ENCODE measurements around the gene GOT1.

Gene GOT1

GRCh38 chr10:99433378-99434020 is 3.1 kb upstream of the GOT1 start:
- DNase-seq (ENCODE audit: low spot score) = no peak

GRCh38 chr10:99432881-99433280 is 2.5 kb upstream of the GOT1 start:
- DNase-seq (ENCODE audit: low spot score) = no peak

- no peak for DNase-seq (ENCODE audit: low spot score)
Measured at GRCh38 chr10:99432047-99432446, 1.6 kb upstream of the GOT1 start.

- DNase-seq (ENCODE audit: low spot score) = no peak
Measured at GRCh38 chr10:99431190-99431760, 851 bp upstream of the GOT1 start.

GRCh38 chr10:99430116-99430450 is 341 bp downstream of the GOT1 start:
- no peak for DNase-seq (ENCODE audit: low spot score)

- DNase-seq (ENCODE audit: low spot score) = no peak
Measured at GRCh38 chr10:99429517-99430095, 818 bp downstream of the GOT1 start.

- DNase-seq (ENCODE audit: low spot score) = no peak
Measured at GRCh38 chr10:99427566-99428190, 2.7 kb downstream of the GOT1 start.

- DNase-seq (ENCODE audit: low spot score) = no peak
Measured at GRCh38 chr10:99426689-99427088, 3.7 kb downstream of the GOT1 start.

GRCh38 chr10:99425204-99425603 is 5.2 kb downstream of the GOT1 start:
- DNase-seq (ENCODE audit: low spot score) = no peak

GRCh38 chr10:99424656-99425055 is 5.8 kb downstream of the GOT1 start:
- no peak for DNase-seq (ENCODE audit: low spot score)

GRCh38 chr10:99422529-99423096 is 7.8 kb downstream of the GOT1 start:
- DNase-seq (ENCODE audit: low spot score) = no peak

GRCh38 chr10:99421233-99421739 is 9.1 kb downstream of the GOT1 start:
- no peak for DNase-seq (ENCODE audit: low spot score)

GRCh38 chr10:99419688-99420087 is 10.7 kb downstream of the GOT1 start:
- DNase-seq (ENCODE audit: low spot score) = no peak

GRCh38 chr10:99418910-99419624 is 11.4 kb downstream of the GOT1 start:
- no peak for DNase-seq (ENCODE audit: low spot score)

GRCh38 chr10:99412099-99412498 is 18.3 kb downstream of the GOT1 start:
- no peak for DNase-seq (ENCODE audit: low spot score)

GRCh38 chr10:99411546-99411945 is 18.9 kb downstream of the GOT1 start:
- no peak for DNase-seq (ENCODE audit: low spot score)

GRCh38 chr10:99410876-99411275 is 19.5 kb downstream of the GOT1 start:
- no peak for DNase-seq (ENCODE audit: low spot score)

- no peak for DNase-seq (ENCODE audit: low spot score)
Measured at GRCh38 chr10:99410146-99410545, 20.3 kb downstream of the GOT1 start.

- DNase-seq (ENCODE audit: low spot score) = no peak
Measured at GRCh38 chr10:99406149-99406548, 24.3 kb downstream of the GOT1 start.

GRCh38 chr10:99403674-99404073 is 26.8 kb downstream of the GOT1 start:
- no peak for DNase-seq (ENCODE audit: low spot score)

- DNase-seq (ENCODE audit: low spot score) = no peak
Measured at GRCh38 chr10:99399664-99400063, 30.8 kb downstream of the GOT1 start.

- DNase-seq (ENCODE audit: low spot score) = no peak
Measured at GRCh38 chr10:99396471-99396870, 34.0 kb downstream of the GOT1 start.

Data from ecto neural progenitor cell (in vitro differentiated cells).